Medulla oblongata (tissue), 1 donor: Measurements from ENCODE around the gene RAPGEF3.

ENCODE experiments used
- DNase-seq: peaks from one replicate; pipeline ENCODE4 v3.0.0-alpha.2; 2015; ENCODE audit errors: extremely low spot score

RAPGEF3 gene

GRCh38 chr12:47722941-47723631 is 35.6 kb downstream of the RAPGEF3 start:
- peak; percentile 57 for DNase-seq

- no peak for DNase-seq
Measured at GRCh38 chr12:47722136-47722834, 36.4 kb downstream of the RAPGEF3 start.

- DNase-seq, result no peak
Measured at GRCh38 chr12:47721431-47721973, 37.2 kb downstream of the RAPGEF3 start.

- DNase-seq, result no peak
Measured at GRCh38 chr12:47718531-47718930, 40.1 kb downstream of the RAPGEF3 start.

GRCh38 chr12:47717443-47718193 is 41.1 kb downstream of the RAPGEF3 start:
- peak; percentile 93 for DNase-seq

GRCh38 chr12:47717046-47717442 is 41.6 kb downstream of the RAPGEF3 start:
- no peak for DNase-seq

- DNase-seq, result no peak
Measured at GRCh38 chr12:47715877-47716548, 42.7 kb downstream of the RAPGEF3 start.

- DNase-seq, result peak; percentile 96
Measured at GRCh38 chr12:47715393-47715876, 43.2 kb downstream of the RAPGEF3 start.

- no peak for DNase-seq
Measured at GRCh38 chr12:47714826-47715386, 43.8 kb downstream of the RAPGEF3 start.

GRCh38 chr12:47712171-47712570 is 46.5 kb downstream of the RAPGEF3 start:
- DNase-seq, result no peak

GRCh38 chr12:47711448-47711847 is 47.2 kb downstream of the RAPGEF3 start:
- DNase-seq, result no peak

- DNase-seq, result no peak
Measured at GRCh38 chr12:47710278-47710677, 48.4 kb downstream of the RAPGEF3 start.

- no peak for DNase-seq
Measured at GRCh38 chr12:47709671-47710070, 49.0 kb downstream of the RAPGEF3 start.

GRCh38 chr12:47709237-47709636 is 49.4 kb downstream of the RAPGEF3 start:
- DNase-seq, result no peak

GRCh38 chr12:47707905-47708543 is 50.7 kb downstream of the RAPGEF3 start:
- no peak for DNase-seq

- no peak for DNase-seq
Measured at GRCh38 chr12:47707355-47707754, 51.3 kb downstream of the RAPGEF3 start.

- peak; percentile 94 for DNase-seq
Measured at GRCh38 chr12:47705566-47706425, 52.9 kb downstream of the RAPGEF3 start, which contains the start of gene RPAP3. TSS of gene RPAP3 (minus strand) at chr12:47706030. CDS start at chr12:47702840, 3,190 bp downstream.

GRCh38 chr12:47705229-47705565 is 53.5 kb downstream of the RAPGEF3 start:
- DNase-seq, result no peak

GRCh38 chr12:47704719-47705118 is 54.0 kb downstream of the RAPGEF3 start:
- DNase-seq, result no peak

GRCh38 chr12:47700263-47700662 is 58.4 kb downstream of the RAPGEF3 start:
- DNase-seq, result no peak
